Neural cell (in vitro differentiated cells): ENCODE data around the gene PCDHB1. TPM values are rescaled to one million over a fixed set of nuclear protein-coding genes. Genes with fewer than 3 reads are reported as not detected.

Source experiments
- H2AFZ ChIP-seq: fragments of 200-600, 300-800 bp; sonication (generic), shearing (Covaris generic); 2 replicates; pipeline ENCODE4 v1.6.0; 2014; ENCODE audit warnings: low read depth, mild to moderate bottlenecking, antibody characterized with exemption, low read length, moderate library complexity
- H3F3A ChIP-seq: fragments of 200-600 bp; shearing (Covaris generic); 2 replicates; pipeline ENCODE4 v1.6.1; 2016; ENCODE audit warnings: mild to moderate bottlenecking, moderate library complexity, mixed read lengths, antibody characterized with exemption, low read length; ENCODE audit not compliant: insufficient read depth, poor library complexity, severe bottlenecking
- H3K27ac ChIP-seq: fragments of 200-600, 300-800 bp; sonication (generic), shearing (Covaris generic); 2 replicates; pipeline ENCODE4 v1.5.1; 2014; ENCODE audit warnings: mild to moderate bottlenecking, low read length, moderate library complexity
- H3K27me3 ChIP-seq: fragments of 300-800, 200-600 bp; sonication (generic), shearing (Covaris generic); 2 replicates; pipeline ENCODE4 v1.6.0; 2014; ENCODE audit warnings: mild to moderate bottlenecking, low read depth, low read length, moderate library complexity; ENCODE audit not compliant: insufficient read depth
- H3K36me3 ChIP-seq: fragments of 300-800, 200-600 bp; sonication (generic), shearing (Covaris generic); 2 replicates; pipeline ENCODE4 v1.5.1; 2014; ENCODE audit warnings: mild to moderate bottlenecking, antibody characterized with exemption, low read length, moderate library complexity; ENCODE audit not compliant: insufficient read depth
- H3K4me2 ChIP-seq: fragments of 300-800, 200-600 bp; sonication (generic), shearing (Covaris generic); 2 replicates; pipeline ENCODE4 v1.6.0; 2014; ENCODE audit warnings: mild to moderate bottlenecking, low read length
- H3K4me3 ChIP-seq: fragments of 300-800, 200-600 bp; sonication (generic), shearing (Covaris generic); 2 replicates; pipeline ENCODE4 v1.5.1; 2014; ENCODE audit warnings: mild to moderate bottlenecking, low read length, moderate library complexity
- H3K79me2 ChIP-seq: fragments of 200-600 bp; shearing (Covaris generic); replicated peaks from 2 replicates; pipeline ENCODE4 v1.6.0; 2014; ENCODE audit warnings: mild to moderate bottlenecking, low read length, moderate library complexity; ENCODE audit not compliant: insufficient read depth
- H3K9ac ChIP-seq: fragments of 300-800, 200-600 bp; sonication (generic), shearing (Covaris generic); 2 replicates; pipeline ENCODE4 v1.6.1; 2016; ENCODE audit warnings: mild to moderate bottlenecking, low read length, mixed read lengths
- H3K9me2 ChIP-seq: fragments of 200-600 bp; shearing (Covaris generic); 2 replicates; pipeline ENCODE4 v1.6.1; 2016; ENCODE audit warnings: mild to moderate bottlenecking, low read length, mixed read lengths; ENCODE audit not compliant: insufficient read depth
- H3K9me3 ChIP-seq: fragments of 200-600, 300-800 bp; sonication (generic), shearing (Covaris generic); 2 replicates; pipeline ENCODE4 v1.6.1; 2016; ENCODE audit warnings: mild to moderate bottlenecking, mixed run types, low read length, moderate library complexity, mixed read lengths
- H4K20me1 ChIP-seq: fragments of 200-600 bp; shearing (Covaris generic); 2 replicates; pipeline ENCODE4 v1.6.1; 2016; ENCODE audit warnings: mild to moderate bottlenecking, mixed run types; ENCODE audit not compliant: insufficient read depth
- CTCF ChIP-seq: fragments of 450-650 bp; IDR thresholded peaks from 2 replicates; pipeline ENCODE4 v1.5.1; 2014; ENCODE audit warnings: antibody characterized with exemption, mild to moderate bottlenecking, moderate library complexity; ENCODE audit not compliant: poor library complexity, severe bottlenecking
- EP300 ChIP-seq: fragments of 450-650 bp; conservative IDR thresholded peaks from 2 replicates; pipeline ENCODE4 v1.6.1; 2014; ENCODE audit warnings: antibody characterized with exemption, mild to moderate bottlenecking, moderate library complexity; ENCODE audit not compliant: poor library complexity, severe bottlenecking
- EZH2 ChIP-seq: fragments of 200-600, 300-800 bp; shearing (Covaris generic), sonication (generic); IDR thresholded peaks from 2 replicates; pipeline ENCODE4 v1.6.1; 2014; ENCODE audit warnings: antibody characterized with exemption, low read length, borderline replicate concordance, mild to moderate bottlenecking; ENCODE audit not compliant: insufficient read depth, poor library complexity, severe bottlenecking
- MXI1 ChIP-seq: fragments of 450-650 bp; conservative IDR thresholded peaks from 2 replicates; pipeline ENCODE4 v1.6.1; 2014; ENCODE audit warnings: antibody characterized with exemption, mild to moderate bottlenecking; ENCODE audit not compliant: poor library complexity, severe bottlenecking
- POLR2AphosphoS5 ChIP-seq: IDR thresholded peaks from 2 replicates; pipeline ENCODE4 v1.6.1; 2012
- RAD21 ChIP-seq: fragments of 450-650 bp; conservative IDR thresholded peaks from 2 replicates; pipeline ENCODE4 v1.6.1; 2014; ENCODE audit warnings: antibody characterized with exemption, mild to moderate bottlenecking, moderate library complexity
- REST ChIP-seq: IDR thresholded peaks from 2 replicates; pipeline ENCODE4 v1.6.1; 2012; ENCODE audit warnings: borderline replicate concordance
- SMC3 ChIP-seq: fragments of 450-650 bp; conservative IDR thresholded peaks from 2 replicates; pipeline ENCODE4 v1.6.1; 2014; ENCODE audit warnings: antibody characterized with exemption, mild to moderate bottlenecking, moderate library complexity; ENCODE audit not compliant: poor library complexity
- TAF1 ChIP-seq: IDR thresholded peaks from 2 replicates; pipeline ENCODE4 v1.6.1; 2012; ENCODE audit warnings: low read depth
- polyA plus RNA-seq: library from polyadenylated mRNA; depleted of rRNA; stranded (reverse); fragments of >200 nt; gene quantifications from 2 replicates; pipeline ENCODE4 v1.2.3, GENCODE V29; 2014

Gene PCDHB1
- polyA plus RNA-seq, 1 donor from 2014 or later, result 0.10 TPM

- Histone ChIP-seq H4K20me1 (no peaks in the 10 kb centered on the region), H3K4me2 (no peak overlapping the region), H3K79me2 (peaks cover 5% of the 10 kb centered on the region), H3K9me2 (no peaks in the 10 kb centered on the region), H3K9me3 (no peaks in the 10 kb centered on the region), H2AFZ (no peak overlapping the region), H3K27me3 (no peaks in the 10 kb centered on the region), H3K4me3 (no peak overlapping the region), H3F3A (no peaks in the 10 kb centered on the region), H3K9ac (no peak overlapping the region), H3K27ac (no peak overlapping the region), H3K36me3 (no peaks in the 10 kb centered on the region)
- no peak for TF ChIP-seq TAF1
- TF ChIP-seq SMC3, result no peak
- no peak for TF ChIP-seq MXI1
- TF ChIP-seq EZH2, result no peak
- no peak for TF ChIP-seq POLR2AphosphoS5
- TF ChIP-seq EP300, result no peak
- TF ChIP-seq RAD21, result no peak
- no peak for TF ChIP-seq CTCF
- no peak for TF ChIP-seq REST
Measured at GRCh38 chr5:141007791-141008190, 43.4 kb upstream of the PCDHB1 start.

- no peaks in the 10 kb centered on the region for H3F3A ChIP-seq
- H3K4me3 ChIP-seq, result no peak overlapping the region
- H3K4me2 ChIP-seq, result no peak overlapping the region
- no peaks in the 10 kb centered on the region for H3K9me2 ChIP-seq
- TF ChIP-seq SMC3 (no peak), POLR2AphosphoS5 (no peak), EP300 (no peak), REST (no peak), RAD21 (no peak)
- H3K27ac ChIP-seq, result no peak overlapping the region
- H2AFZ ChIP-seq, result no peak overlapping the region
- no peaks in the 10 kb centered on the region for H4K20me1 ChIP-seq
- no peaks in the 10 kb centered on the region for H3K36me3 ChIP-seq
- peaks cover 5% of the 10 kb centered on the region for H3K79me2 ChIP-seq
- no peaks in the 10 kb centered on the region for H3K27me3 ChIP-seq
- no peaks in the 10 kb centered on the region for H3K9me3 ChIP-seq
- no peak overlapping the region for H3K9ac ChIP-seq
Measured at GRCh38 chr5:141010047-141010793, 41.0 kb upstream of the PCDHB1 start.
